Fibroblast of villous mesenchyme (primary cell): ENCODE results near the gene ALOX5. TPM values are rescaled to one million over a fixed set of nuclear protein-coding genes. Genes with fewer than 3 reads are reported as not detected.

Experiments
- DNase-seq: peaks from one replicate; pipeline ENCODE4 v3.0.0-alpha.2; 2010; ENCODE audit warnings: low read depth
- H3K4me3 ChIP-seq: 2 replicates; pipeline ENCODE4 v1.5.1; 2011; ENCODE audit warnings: low read depth, mild to moderate bottlenecking, low read length
- total RNA-seq: library from RNA; depleted of rRNA; stranded (reverse); fragments of >200 nt; gene quantifications from 2 replicates; pipeline ENCODE4 v1.2.3, GENCODE V29; 2012
- TF ChIP-seq, protein P1 (sequence below): IDR thresholded peaks from 2 replicates; pipeline ENCODE4 v1.5.1; 2012; ENCODE audit warnings: low read depth, mild to moderate bottlenecking, low read length; ENCODE audit not compliant: insufficient read depth

ALOX5 gene
- total RNA-seq, 1 donor = not detected

DNA sequence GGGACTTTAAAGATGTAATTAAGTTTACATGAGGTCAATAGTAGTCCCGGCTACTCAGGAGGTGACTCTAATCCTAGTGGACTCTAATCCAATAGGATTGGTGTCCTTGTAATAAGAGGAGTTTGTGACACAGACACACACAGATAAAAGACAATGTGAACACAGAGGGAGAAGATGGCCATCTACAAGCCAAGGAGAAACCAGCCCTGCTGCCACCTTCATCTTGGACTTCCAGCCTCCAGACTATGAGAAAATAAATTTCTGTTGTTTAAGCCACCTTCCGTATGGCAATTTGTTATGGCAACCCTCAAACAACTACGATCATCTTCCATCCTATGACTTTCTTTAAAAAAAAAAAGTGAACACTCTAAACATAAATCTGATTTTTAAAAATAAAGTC, 116.3 kb downstream of the ALOX5 start:
- TF ChIP-seq, protein P1, sequence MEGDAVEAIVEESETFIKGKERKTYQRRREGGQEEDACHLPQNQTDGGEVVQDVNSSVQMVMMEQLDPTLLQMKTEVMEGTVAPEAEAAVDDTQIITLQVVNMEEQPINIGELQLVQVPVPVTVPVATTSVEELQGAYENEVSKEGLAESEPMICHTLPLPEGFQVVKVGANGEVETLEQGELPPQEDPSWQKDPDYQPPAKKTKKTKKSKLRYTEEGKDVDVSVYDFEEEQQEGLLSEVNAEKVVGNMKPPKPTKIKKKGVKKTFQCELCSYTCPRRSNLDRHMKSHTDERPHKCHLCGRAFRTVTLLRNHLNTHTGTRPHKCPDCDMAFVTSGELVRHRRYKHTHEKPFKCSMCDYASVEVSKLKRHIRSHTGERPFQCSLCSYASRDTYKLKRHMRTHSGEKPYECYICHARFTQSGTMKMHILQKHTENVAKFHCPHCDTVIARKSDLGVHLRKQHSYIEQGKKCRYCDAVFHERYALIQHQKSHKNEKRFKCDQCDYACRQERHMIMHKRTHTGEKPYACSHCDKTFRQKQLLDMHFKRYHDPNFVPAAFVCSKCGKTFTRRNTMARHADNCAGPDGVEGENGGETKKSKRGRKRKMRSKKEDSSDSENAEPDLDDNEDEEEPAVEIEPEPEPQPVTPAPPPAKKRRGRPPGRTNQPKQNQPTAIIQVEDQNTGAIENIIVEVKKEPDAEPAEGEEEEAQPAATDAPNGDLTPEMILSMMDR = no peak
- H3K4me3 ChIP-seq = no peak overlapping the region
- DNase-seq = no peak

- TF ChIP-seq, protein P1 = no peak
- DNase-seq = no peak
Measured at GRCh38 chr10:45491061-45491460, 117.0 kb downstream of the ALOX5 start.

More at GRCh38 chr10:45491061-45491460, 117.0 kb downstream of the ALOX5 start:
- H3K4me3 ChIP-seq = no peak overlapping the region

Other genes with a start within 250 kb of the ALOX5 start
- gene OR13A1, start 58.6 kb upstream of the ALOX5 start, total RNA-seq = not detected in 2 replicates